Activated naive CD8-positive, alpha-beta T cell treated with anti-CD3 and anti-CD28 coated beads for 36 hours (primary cell): ENCODE measurements around the gene ADIPOR2. TPM values are rescaled to one million over a fixed set of nuclear protein-coding genes. Genes with fewer than 3 reads are reported as not detected.

Experiments
- DNase-seq: peaks from one replicate; pipeline ENCODE4 v3.0.0; 2021
- H3K27ac Mint-ChIP-seq: one replicate; pipeline ENCODE4 v1.8.0; 2022; ENCODE audit warnings: mild to moderate bottlenecking, moderate library complexity, mixed read lengths
- H3K27me3 Mint-ChIP-seq: one replicate; pipeline ENCODE4 v1.8.0; 2022; ENCODE audit warnings: mild to moderate bottlenecking, mixed read lengths
- H3K36me3 Mint-ChIP-seq: one replicate; pipeline ENCODE4 v1.8.0; 2021; ENCODE audit warnings: mild to moderate bottlenecking, mixed read lengths
- H3K4me1 Mint-ChIP-seq: one replicate; pipeline ENCODE4 v1.8.0; 2021; ENCODE audit warnings: mixed read lengths
- H3K4me3 Mint-ChIP-seq: one replicate; pipeline ENCODE4 v1.8.0; 2022; ENCODE audit warnings: mild to moderate bottlenecking, moderate library complexity, mixed read lengths
- H3K9me3 Mint-ChIP-seq: one replicate; pipeline ENCODE4 v1.8.0; 2022; ENCODE audit warnings: mixed read lengths
- total RNA-seq, 2 experiments: library from RNA; stranded (reverse); gene quantifications; one replicate each; pipeline ENCODE4 v1.2.3, GENCODE V29; 2021

ADIPOR2 gene
- total RNA-seq, 2 experiments from 2014 or later: 59.8 to 62.9 TPM

DNA sequence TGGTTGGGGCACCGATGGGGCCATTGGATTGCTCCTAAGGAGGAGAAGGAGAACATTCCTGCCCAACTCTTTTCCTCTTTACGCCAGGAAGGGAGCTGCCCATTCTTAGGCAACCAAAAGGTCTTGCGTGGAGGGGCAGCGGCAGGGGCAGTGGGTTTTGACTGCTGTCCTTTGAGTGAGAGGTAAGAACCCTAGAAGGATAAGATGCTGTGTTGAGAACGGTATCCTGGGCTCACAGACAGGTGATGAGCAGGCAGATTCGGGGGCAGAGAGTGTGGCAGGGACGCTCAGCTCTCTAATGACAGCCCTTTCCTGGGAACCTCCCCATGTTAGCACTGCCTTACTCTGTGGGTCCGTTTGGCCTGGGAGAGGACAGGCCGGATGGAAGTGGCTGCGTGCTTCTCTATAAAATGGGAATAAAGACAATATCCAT is 142.7 kb downstream of the ADIPOR2 start:
- H3K9me3 Mint-ChIP-seq: no peaks in the 10 kb centered on the region
- no peaks in the 10 kb centered on the region for H3K36me3 Mint-ChIP-seq
- DNase-seq: no peak
- H3K4me1 Mint-ChIP-seq: no peaks in the 10 kb centered on the region
- H3K27ac Mint-ChIP-seq: no peak overlapping the region
- no peak overlapping the region for H3K4me3 Mint-ChIP-seq
- H3K27me3 Mint-ChIP-seq: peaks cover 22% of the 10 kb centered on the region

- Mint-ChIP-seq H3K36me3 (no peaks in the 10 kb centered on the region), H3K27me3 (peaks cover 21% of the 10 kb centered on the region), H3K27ac (no peak overlapping the region), H3K4me1 (no peaks in the 10 kb centered on the region), H3K9me3 (no peaks in the 10 kb centered on the region), H3K4me3 (no peak overlapping the region)
- DNase-seq: no peak
Measured at GRCh38 chr12:1834186-1834925, 143.5 kb downstream of the ADIPOR2 start.

DNA sequence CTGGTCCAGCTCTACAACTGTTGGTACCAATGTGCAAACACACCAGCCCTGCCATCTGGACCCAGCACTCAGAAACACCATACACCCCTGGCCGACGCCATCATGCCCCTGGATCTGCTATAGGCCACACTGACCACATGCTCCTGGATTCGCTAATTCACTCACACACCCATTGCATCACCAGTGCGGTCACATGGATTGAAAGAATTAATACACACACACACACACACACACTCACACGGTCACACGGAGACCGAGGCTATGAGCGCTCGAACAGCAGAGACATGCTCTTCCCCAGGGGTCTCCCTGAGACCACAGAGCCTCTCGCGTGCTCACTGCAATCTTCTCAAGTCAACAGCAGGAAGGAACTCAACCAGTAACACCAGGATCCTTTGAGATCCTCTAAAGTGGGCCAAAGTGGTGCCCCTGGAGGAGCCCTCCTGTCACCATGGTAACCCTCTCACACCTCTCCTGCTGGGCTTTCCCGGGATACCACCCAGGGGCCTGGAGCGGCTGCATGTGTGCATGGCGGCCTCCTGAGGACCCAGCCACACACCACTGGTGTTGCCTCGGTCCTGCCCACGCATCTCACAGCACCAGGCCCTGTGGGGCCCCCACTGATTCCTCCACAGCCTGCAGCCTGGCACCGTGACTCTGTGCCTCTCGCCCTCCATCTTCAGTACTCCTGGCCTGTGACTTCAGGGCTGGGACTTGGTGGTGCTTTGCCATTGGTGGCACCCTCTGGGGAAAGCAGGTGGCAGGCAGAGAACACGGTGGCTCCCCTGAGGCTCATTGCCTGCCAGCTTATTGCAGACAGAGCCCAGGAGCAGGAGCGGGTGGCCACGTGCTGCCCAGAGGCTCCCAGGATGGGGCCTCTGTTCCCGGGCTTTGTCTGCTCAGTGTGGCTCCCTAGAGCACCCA is 144.6 kb downstream of the ADIPOR2 start:
- no peak overlapping the region for H3K27ac Mint-ChIP-seq
- H3K36me3 Mint-ChIP-seq: no peaks in the 10 kb centered on the region
- H3K9me3 Mint-ChIP-seq: no peaks in the 10 kb centered on the region
- H3K27me3 Mint-ChIP-seq: peaks cover 19% of the 10 kb centered on the region
- no peaks in the 10 kb centered on the region for H3K4me1 Mint-ChIP-seq
- no peak for DNase-seq
- no peak overlapping the region for H3K4me3 Mint-ChIP-seq

DNA sequence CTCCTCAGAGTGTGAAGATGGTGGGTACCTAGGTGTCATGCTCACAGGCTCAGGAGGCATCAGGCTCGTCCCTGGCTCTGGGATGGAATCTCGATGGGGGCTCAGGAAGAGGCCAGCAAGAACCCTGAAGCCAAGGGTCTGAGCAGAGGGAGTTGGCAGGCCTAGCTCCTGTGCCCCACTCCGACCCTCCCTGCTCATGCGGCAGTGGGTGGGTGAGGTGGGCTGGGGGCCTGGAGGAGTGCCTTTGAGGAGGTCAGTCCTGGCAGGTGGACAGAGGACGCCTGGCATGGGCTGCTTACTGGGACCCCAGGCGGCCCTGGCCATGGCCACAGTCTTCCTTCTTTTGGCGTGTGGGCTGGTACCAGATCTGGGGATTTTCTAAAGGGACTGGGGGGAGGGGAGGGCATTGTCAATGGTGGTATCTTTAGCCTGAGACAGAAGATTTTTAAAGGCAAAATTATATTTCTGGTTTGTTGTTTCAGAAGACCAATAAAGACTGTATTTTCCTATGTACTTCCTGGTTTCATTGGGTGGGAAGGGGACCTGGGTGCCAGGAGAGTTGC is 145.5 kb downstream of the ADIPOR2 start:
- Mint-ChIP-seq H3K27ac (no peak overlapping the region), H3K36me3 (no peaks in the 10 kb centered on the region), H3K4me3 (no peak overlapping the region), H3K9me3 (no peaks in the 10 kb centered on the region), H3K27me3 (peaks cover 11% of the 10 kb centered on the region), H3K4me1 (no peaks in the 10 kb centered on the region)
- DNase-seq: no peak

GRCh38 chr12:1836854-1837421 is 146.1 kb downstream of the ADIPOR2 start:
- peaks cover 6% of the 10 kb centered on the region for H3K27me3 Mint-ChIP-seq
- DNase-seq: no peak
- H3K4me3 Mint-ChIP-seq: no peak overlapping the region
- no peak overlapping the region for H3K27ac Mint-ChIP-seq
- H3K4me1 Mint-ChIP-seq: no peaks in the 10 kb centered on the region
- no peaks in the 10 kb centered on the region for H3K36me3 Mint-ChIP-seq
- H3K9me3 Mint-ChIP-seq: no peaks in the 10 kb centered on the region

GRCh38 chr12:1837541-1838204 is 146.8 kb downstream of the ADIPOR2 start:
- H3K9me3 Mint-ChIP-seq: no peaks in the 10 kb centered on the region
- H3K4me3 Mint-ChIP-seq: no peak overlapping the region
- no peaks in the 10 kb centered on the region for H3K27me3 Mint-ChIP-seq
- no peaks in the 10 kb centered on the region for H3K36me3 Mint-ChIP-seq
- no peak for DNase-seq
- H3K4me1 Mint-ChIP-seq: no peaks in the 10 kb centered on the region
- no peak overlapping the region for H3K27ac Mint-ChIP-seq

Other genes with a start within 250 kb of the ADIPOR2 start
- gene FBXL14, start 96.5 kb upstream of the ADIPOR2 start, total RNA-seq: 10 to 100 TPM; 18.4 to 18.8 TPM
- under 1 TPM; 0.08 to 0.19 TPM for gene WNT5B, start 61.8 kb upstream of the ADIPOR2 start, total RNA-seq
- not detected for gene LRTM2, start 129.5 kb downstream of the ADIPOR2 start, total RNA-seq
- 1 to 10 TPM; 3.8 to 4.0 TPM for gene CACNA2D4, start 227.6 kb downstream of the ADIPOR2 start, total RNA-seq